KBM-7 (cell line): ENCODE measurements around the gene THTPA.
"Not testable (repeated sequence)": the region's sequence is repeated elsewhere in the genome, so short reads cannot be mapped to it uniquely, and the experiment has no call there.

Experiments
- DNase-seq: peaks from one replicate; pipeline ENCODE4 v3.0.0-alpha.2; 2015
- in situ Hi-C: fragments of 300-500 bp; cut with MboI; formaldehyde crosslinking; loops from 2 replicates; pipeline ENCODE4 v1.14.3; 2020; ENCODE audit warnings: low sequenced_read_pairs, low pct_unique_long_range_greater_than_20kb, mixed read lengths

THTPA gene

DNA sequence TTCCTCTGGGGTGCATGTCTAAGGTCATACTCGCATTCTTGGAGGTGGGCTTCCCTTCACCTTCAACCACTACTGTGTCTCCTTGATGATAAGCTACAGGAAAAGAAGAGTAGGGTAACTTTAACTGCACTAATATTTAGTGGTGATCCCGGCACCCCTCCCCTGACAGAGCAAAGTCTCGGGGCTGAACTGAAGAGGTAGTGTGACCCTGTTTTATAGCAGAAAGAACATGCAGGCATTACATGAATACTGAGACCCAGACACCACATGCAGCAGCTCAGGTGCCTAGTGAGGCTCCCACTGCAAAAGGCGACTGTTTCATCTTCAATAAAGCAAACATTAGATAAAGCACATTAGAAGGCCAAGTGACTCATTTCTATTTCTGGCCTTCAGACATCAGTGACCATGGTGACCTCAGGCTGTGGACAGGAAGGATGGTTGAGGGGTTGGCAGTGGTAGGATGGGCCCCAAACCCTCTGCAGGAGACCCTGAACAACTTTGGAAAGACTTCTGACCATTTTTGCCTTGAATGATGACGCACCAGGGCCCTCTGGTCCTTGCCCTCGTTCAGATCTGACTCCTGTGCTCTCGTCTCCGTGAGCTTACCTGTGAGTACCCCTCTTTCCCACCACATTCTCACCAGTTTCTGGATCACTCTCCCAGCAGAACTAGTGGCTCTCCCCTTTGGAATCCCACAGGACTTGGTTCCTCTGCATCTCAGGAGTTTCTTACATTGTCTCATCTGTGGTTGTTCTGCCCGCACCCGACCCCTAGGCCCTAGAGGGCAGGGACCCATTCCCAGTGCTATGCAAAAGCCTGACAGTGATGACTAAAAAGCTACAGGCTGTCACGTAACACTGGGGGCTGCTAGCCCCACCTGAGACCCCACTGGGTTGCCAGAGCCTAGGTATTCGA, 46.4 kb downstream of the THTPA start:
- no peak for DNase-seq

DNA sequence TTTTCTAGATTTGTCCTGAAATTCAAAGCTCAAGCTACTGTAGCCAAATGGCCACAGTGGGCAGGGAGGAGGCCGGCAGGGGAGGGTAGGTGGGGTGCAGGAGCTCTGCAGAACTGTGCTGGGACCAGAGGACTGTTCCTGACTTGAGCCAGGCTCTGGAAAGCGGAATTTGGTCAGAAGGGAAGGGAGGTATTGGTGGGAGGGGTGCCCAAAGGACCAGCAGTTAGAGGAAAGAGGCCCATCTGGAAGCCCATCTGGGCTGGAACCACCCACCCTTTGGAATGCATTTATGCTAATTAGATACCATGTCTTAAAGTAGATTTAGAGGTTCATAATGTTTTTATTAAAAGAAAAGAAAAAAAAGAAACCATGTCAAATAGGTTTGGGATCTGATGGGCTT, 47.0 kb downstream of the THTPA start:
- in situ Hi-C loops = no loop called here
- DNase-seq = no peak

More for the DNA sequence above, 46.4 kb downstream of the THTPA start:
- in situ Hi-C loops = no loop called here

DNA sequence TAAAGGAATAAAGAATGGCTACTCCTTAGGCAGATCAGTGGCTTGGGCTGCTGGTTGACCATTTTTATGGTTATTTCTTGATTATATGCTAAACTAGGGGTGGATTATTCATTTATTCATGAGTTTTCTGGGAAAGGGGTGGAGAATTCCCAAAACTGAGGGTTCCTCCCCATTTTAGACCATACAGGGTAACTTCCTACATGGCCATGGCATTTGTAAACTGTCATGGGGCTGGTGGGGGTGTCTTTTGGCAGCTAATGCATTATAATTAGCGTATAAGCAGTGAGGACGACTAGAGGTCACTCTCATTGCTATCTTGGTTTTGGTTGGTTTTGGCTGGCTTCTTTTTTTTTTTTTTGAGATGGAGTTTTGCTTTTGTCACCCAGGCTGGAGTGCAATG, 48.1 kb downstream of the THTPA start:
- DNase-seq = no peak
- in situ Hi-C loops = no loop called here

DNA sequence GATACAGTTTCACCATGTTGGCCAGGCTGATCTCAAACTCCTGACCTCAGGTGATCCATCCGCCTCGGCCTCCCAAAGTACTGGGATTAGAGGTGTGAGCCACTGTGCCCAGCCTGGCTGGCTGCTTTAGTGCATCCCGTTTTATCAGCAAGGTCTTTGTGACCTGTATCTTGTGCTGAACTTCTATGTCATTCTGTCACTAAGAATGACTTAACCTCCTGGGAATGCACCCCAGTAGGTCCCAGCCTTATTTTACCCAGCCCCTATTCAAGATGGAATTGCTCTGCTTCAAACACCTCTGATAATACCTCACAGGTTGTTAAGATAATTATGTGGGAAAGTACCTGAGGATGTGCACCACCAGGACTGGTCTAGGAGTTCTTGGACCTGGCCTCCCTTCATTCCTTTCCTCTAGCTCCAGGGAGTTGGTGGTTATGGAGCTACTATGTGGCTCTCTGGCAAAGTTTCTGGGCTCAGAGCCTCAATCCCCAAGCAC, 48.7 kb downstream of the THTPA start:
- in situ Hi-C loops = no loop called here
- DNase-seq = no peak

DNA sequence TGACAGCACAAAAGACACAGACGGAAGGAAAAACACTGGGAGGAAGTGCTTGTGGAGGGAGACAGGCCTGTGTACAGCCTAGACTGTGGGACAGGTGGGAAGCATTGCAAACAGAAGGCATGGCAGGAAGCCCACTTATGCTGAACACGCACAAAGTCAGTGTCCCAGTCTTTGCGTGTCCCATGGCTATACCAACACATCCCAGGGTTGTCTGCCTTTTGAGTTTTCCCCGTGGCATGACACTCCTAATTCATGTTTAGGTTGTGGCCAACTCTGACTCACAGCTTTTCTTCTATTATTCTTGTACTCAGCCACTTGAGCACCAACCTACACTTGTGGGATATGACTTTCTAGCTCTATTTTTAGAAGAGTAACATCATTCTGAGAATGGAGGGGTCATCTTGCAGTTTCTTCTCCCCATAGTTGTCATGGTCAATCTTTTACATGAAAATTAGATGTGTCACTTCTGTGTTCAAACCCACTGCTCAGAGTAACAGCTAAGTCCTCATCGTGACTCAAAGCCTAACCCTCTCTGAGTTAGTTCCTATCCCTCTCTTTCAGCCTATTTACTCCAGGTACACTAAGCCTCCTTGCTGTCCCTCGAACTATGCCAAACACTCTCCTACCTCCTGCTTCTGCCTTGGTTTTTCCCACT, 50.0 kb downstream of the THTPA start:
- in situ Hi-C loops = no loop called here
- DNase-seq = no peak

- in situ Hi-C loops = no loop called here
- DNase-seq = no peak
Observed at GRCh38 chr14:23608454-23608853, 52.4 kb downstream of the THTPA start.

- in situ Hi-C loops = no loop called here
- DNase-seq = no peak
Observed at GRCh38 chr14:23609001-23609400, 52.9 kb downstream of the THTPA start.

- in situ Hi-C loops, DNase-seq: not testable (repeated sequence)
Observed at GRCh38 chr14:23609411-23610089, 53.5 kb downstream of the THTPA start.
